ENCODE results near the gene XRCC6. TPM values are rescaled to one million over a fixed set of nuclear protein-coding genes. Genes with fewer than 3 reads are reported as not detected.
"Not testable (repeated sequence)": the region's sequence is repeated elsewhere in the genome, so short reads cannot be mapped to it uniquely, and the experiment has no call there.

The XRCC6 gene
- total RNA-seq, 2 experiments from 2014 or later, result 302 to 308 TPM

DNA sequence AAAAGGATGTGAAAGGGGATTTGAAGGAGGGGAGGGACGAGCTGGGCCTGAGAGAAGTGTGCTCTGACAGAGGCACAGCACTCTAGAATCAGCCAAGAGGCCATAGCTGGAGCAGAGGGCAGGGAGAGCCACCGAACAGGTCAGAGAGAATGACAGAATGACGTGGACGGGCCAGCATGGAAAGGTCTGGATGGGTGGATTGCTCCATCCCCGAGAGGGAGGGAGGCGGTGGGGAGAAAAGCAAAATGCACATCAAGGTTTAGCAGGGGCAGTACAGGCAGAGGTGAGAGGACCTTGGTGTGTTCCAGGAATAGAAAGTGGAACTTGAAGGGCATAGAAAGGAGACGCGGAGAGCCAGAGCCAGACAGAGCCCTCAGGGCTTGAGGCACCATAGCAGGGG is 38.4 kb upstream of the XRCC6 start:
- Mint-ChIP-seq H3K9me3 (ENCODE audit: insufficient read depth) (no peaks in the 10 kb centered on the region), H3K36me3 (ENCODE audit: low read depth) (peaks cover 16% of the 10 kb centered on the region), H3K4me1 (ENCODE audit: low read depth) (peaks cover 13% of the 10 kb centered on the region), H3K27ac (peak overlapping the region; percentile 5), H3K4me3 (no peak overlapping the region), H3K27me3 (ENCODE audit: low read depth) (no peaks in the 10 kb centered on the region)
- ATAC-seq (no peak), DNase-seq (no peak)
- CTCF ChIA-PET, result no interaction called here
- POLR2A ChIA-PET, result no interaction called here

DNA sequence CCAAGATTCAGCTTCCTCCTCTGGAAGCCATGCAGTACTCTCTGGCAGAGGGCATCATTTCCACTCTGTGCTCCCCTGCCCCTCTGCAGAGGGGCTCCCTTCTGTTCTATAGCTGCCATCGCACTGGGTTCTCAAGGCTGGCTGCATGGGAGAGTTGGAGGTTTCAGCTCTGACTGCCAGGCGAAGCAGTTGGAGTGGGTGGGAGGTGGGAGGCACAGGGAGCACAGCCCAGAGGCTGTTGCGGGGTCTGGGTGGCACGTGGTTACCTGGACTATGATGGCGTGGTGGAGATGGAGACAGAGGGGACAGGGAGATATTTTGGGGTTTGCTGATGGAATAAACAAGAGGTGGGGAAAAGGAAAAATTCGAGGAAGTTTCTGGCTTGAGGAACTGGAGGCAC is 36.2 kb upstream of the XRCC6 start:
- DNase-seq (no peak), ATAC-seq (no peak)
- ChIA-PET CTCF (interaction anchor here (1.1 kb wide), 1 partner anchor 20 kb away, joined by 3 read pairs; no protein-coding TSS in a partner anchor), POLR2A (no interaction called here)
- Mint-ChIP-seq H3K27ac (no peak overlapping the region), H3K9me3 (ENCODE audit: insufficient read depth) (no peaks in the 10 kb centered on the region), H3K27me3 (ENCODE audit: low read depth) (no peaks in the 10 kb centered on the region), H3K4me3 (no peak overlapping the region), H3K4me1 (ENCODE audit: low read depth) (peaks cover 24% of the 10 kb centered on the region), H3K36me3 (ENCODE audit: low read depth) (peaks cover 10% of the 10 kb centered on the region)

DNA sequence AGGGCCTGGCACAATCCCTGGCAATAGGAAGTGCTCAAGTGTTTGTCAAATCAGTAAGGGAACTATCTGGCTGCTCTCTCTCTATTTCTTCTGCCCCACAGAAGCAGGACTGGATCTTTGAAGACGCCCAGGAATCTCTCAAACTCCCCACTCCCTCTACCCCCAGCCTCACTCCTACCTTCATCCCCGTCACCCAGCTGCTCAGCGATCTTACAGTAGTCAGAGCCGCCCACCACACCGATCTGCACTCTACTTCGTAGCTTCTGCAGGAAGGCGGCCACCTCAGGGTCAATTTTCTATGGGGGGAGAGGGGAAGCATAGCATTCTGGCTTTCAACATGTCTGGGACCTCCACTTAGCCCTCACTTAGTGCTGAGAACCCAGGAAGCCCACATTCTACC is 35.2 kb upstream of the XRCC6 start:
- H3K36me3 Mint-ChIP-seq (ENCODE audit: low read depth), result peaks cover 10% of the 10 kb centered on the region
- ChIA-PET CTCF (no interaction called here), POLR2A (no interaction called here)
- H3K27me3 Mint-ChIP-seq (ENCODE audit: low read depth), result no peaks in the 10 kb centered on the region
- ATAC-seq, result no peak
- H3K9me3 Mint-ChIP-seq (ENCODE audit: insufficient read depth), result no peaks in the 10 kb centered on the region
- no peak overlapping the region for H3K27ac Mint-ChIP-seq
- H3K4me1 Mint-ChIP-seq (ENCODE audit: low read depth), result peaks cover 22% of the 10 kb centered on the region
- DNase-seq, result no peak
- no peak overlapping the region for H3K4me3 Mint-ChIP-seq

DNA sequence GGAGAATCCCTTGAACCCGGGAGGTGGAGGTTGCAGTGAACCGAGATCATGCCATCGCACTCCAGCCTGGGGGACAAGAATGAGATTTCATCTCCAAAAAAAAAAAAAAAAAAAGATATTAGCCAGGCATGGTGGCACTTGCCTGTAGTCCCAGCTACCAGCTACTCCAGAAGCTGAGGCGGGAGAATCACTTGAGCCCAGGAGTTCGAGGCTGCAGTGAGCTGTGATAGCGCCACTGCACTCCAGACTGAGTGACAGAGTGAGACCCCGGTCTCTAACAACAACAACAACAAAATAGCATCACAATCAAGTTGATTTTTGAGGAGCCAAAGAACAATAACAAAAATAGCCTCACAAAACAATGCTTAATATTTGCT is 33.8 kb upstream of the XRCC6 start:
- Mint-ChIP-seq H3K4me1 (ENCODE audit: low read depth) (peaks cover 24% of the 10 kb centered on the region), H3K9me3 (ENCODE audit: insufficient read depth) (no peaks in the 10 kb centered on the region), H3K36me3 (ENCODE audit: low read depth) (peaks cover 10% of the 10 kb centered on the region), H3K27me3 (ENCODE audit: low read depth) (no peaks in the 10 kb centered on the region), H3K4me3 (peak overlapping the region; percentile 34), H3K27ac (no peak overlapping the region)
- CTCF ChIA-PET, result no interaction called here
- ATAC-seq (no peak), DNase-seq (no peak)
- POLR2A ChIA-PET, result interaction anchor here (0.6 kb wide), 1 partner anchor 22 kb away, joined by 3 read pairs; no protein-coding TSS in a partner anchor

DNA sequence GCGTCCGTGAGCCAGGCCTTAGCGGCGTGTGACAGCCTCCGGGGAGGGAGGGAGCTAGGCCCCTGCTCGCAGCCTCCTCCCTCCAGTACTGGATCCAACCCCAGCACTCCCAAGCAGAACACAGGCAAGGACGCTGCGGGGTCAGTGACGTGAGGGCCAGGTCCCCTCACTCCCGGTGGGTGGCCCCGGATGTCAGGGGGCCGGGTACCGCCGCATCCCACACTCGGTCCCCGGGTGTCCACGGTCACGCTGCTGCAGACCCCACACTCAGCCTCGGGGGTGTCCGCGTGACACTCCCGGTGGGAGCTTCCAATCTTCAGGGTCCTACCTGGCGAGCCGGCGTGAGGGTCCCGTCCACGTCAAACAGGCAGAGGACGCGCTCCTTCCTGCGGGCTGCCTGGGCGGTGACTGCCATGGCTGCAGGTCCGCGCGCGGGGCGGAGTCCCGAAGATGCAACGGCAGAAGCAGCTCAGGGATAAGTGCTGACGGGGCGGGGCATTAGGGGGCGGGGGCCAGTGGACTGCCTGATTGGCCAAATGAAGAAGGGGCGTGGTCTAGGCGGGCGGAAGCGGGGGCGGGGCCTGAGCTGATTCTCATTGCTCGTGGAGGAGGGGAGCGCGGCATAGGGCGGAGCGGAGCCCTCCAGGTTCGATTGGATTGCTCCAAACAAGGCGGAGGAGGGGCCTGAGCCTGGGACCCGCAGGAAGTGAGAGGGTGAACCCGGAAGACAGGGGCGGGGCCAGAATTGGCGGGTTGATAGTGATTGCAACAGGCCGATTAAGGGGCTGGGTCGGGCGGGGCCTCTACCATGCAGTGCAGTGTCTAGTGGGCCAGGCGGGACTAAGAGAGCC is 31.5 kb upstream of the XRCC6 start, which contains the start of gene PMM1:
PMM1 (minus strand) TSS at position 450 of the 851 bp plus-strand sequence; CDS start at position 415, 35 bp downstream.
- Mint-ChIP-seq H3K4me3 (peak within 1 kb of the TSS; percentile 94), H3K36me3 (ENCODE audit: low read depth) (peaks cover 2% of the 10 kb centered on the region), H3K27me3 (ENCODE audit: low read depth) (no peaks in the 10 kb centered on the region), H3K27ac (peak within 1 kb of the TSS; percentile 96), H3K4me1 (ENCODE audit: low read depth) (peaks cover 20% of the 10 kb centered on the region), H3K9me3 (ENCODE audit: insufficient read depth) (no peaks in the 10 kb centered on the region)
- CTCF ChIA-PET, result interaction anchor here (0.9 to 2.6 kb wide), 12 partner anchors 10 to 336 kb away, joined by 3 to 14 read pairs (median 4); partner anchors contain the start of gene POLR3H
- POLR2A ChIA-PET, result interaction anchor here (0.6 to 3.1 kb wide), 27 partner anchors 8 to 359 kb away, joined by 3 to 44 read pairs (median 4); partner anchors contain the start of genes ACO2, DESI1, PHF5A and POLR3H
- DNase-seq (peak; percentile 100), ATAC-seq (peak; percentile 98)

DNA sequence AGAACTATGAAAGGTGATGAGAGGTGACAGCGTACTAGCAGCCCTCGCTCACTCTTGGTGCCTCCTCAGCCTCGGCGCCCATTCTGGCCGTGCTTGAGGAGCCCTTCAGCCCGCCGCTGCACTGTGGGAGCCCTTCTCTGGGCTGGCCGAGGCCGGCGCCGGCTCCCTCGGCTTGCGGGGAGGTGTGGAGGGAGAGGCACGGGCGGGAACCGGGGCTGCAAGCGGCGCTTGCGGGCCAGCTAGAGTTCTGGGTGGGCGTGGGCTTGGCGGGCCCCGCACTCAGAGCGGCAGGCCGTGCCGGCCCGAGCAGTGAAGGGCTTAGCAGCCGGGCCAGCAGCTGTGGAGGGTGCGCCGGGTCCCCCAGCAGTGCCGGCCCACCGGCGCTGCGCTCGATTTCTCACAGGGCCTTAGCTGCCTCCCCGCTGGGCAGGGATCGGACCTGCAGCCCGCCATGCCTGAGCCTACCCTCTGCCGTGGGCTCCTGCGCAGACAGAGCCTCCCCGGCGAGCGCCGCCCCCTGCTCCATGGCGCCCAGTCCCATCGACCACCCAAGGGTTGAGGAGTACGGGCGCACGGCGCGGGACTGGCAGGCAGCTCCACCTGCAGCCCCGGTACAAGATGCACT is 27.6 kb upstream of the XRCC6 start:
- DNase-seq; POLR2A ChIA-PET; H3K27ac Mint-ChIP-seq; H3K27me3 Mint-ChIP-seq (ENCODE audit: low read depth); ATAC-seq; H3K9me3 Mint-ChIP-seq (ENCODE audit: insufficient read depth); H3K4me3 Mint-ChIP-seq; H3K36me3 Mint-ChIP-seq (ENCODE audit: low read depth): not testable (repeated sequence)
- CTCF ChIA-PET, result interaction anchor here (1.4 to 1.6 kb wide), 2 partner anchors 17 to 73 kb away, joined by 3 read pairs; no protein-coding TSS in a partner anchor
- peaks cover 18% of the 10 kb centered on the region for H3K4me1 Mint-ChIP-seq (ENCODE audit: low read depth)

DNA sequence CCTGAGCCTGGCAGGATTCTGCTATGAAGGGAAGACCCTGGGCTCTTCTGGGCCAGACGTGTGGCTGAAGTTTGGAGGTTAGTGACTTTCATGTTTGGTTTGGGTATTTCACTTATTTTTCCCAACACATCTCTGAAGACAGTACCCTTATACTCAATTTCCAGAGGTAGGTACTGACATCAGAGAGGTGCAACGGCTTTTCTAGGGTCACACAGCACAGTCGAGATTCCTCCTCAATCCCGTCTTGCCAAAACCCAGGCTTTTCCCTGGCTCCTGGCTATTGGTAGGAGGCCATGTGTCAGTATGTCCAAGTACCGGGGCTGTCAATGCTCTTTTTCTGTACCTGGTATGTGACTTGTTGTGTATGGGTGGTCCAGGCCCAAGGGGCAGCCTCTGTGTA is 25.4 kb upstream of the XRCC6 start:
- no peaks in the 10 kb centered on the region for H3K9me3 Mint-ChIP-seq (ENCODE audit: insufficient read depth)
- no peak for ATAC-seq
- ChIA-PET POLR2A (no interaction called here), CTCF (interaction anchor here (1.2 kb wide), 1 partner anchor 15 kb away, joined by 4 read pairs; no protein-coding TSS in a partner anchor)
- no peak for DNase-seq
- H3K27ac Mint-ChIP-seq, result no peak overlapping the region
- H3K27me3 Mint-ChIP-seq (ENCODE audit: low read depth), result no peaks in the 10 kb centered on the region
- no peak overlapping the region for H3K4me3 Mint-ChIP-seq
- H3K36me3 Mint-ChIP-seq (ENCODE audit: low read depth), result peaks cover 13% of the 10 kb centered on the region
- H3K4me1 Mint-ChIP-seq (ENCODE audit: low read depth), result peaks cover 14% of the 10 kb centered on the region

DNA sequence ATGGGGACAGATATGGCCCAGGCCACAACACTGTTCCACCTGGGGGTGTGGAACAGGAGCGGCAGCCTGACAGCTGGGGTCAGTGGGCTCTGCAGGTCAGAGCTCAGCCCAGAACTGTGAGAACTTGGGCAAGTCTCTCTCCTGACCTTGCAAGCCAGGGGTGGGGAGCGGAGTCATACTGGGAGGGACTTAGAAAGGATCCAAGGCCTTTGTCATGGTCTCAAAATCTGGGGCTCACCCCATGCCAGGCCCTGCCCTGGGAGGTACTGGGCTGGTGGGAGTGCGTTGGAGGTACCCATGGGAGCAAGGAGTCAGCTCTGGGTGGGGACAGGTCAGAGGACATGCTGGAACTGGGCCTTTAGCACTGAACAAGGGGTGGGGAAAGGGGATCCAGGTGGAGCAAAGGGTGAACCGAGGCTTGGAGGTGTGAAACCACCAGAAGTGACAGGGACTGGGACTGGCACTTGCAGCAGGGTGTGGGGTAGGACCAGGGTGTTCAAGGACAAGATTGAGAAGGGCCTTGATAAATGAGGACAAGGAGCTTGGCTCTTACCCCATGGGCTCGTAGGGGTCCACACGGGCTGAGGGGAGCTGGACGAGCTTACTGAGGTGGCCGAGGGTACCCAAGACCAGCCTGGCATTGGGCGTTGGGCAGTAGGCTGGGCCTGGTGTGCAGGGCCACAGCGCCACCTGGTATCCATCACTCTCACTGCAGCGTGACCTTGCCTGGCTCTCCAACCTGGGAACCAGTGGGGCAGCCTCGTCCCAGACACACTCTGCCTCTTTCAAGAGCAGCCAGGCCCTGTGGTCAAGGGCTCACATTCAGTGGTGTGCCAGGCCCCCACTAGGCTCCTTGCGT is 24.1 kb upstream of the XRCC6 start:
- ATAC-seq (peak; percentile 78), DNase-seq (peak; percentile 55)
- POLR2A ChIA-PET, result interaction anchor here (0.9 kb wide), 1 partner anchor 8 kb away, joined by 3 read pairs; the partner anchor contains the start of gene PMM1
- H3K27ac Mint-ChIP-seq, result no peak overlapping the region
- H3K36me3 Mint-ChIP-seq (ENCODE audit: low read depth), result peaks cover 21% of the 10 kb centered on the region
- H3K27me3 Mint-ChIP-seq (ENCODE audit: low read depth), result no peaks in the 10 kb centered on the region
- H3K4me1 Mint-ChIP-seq (ENCODE audit: low read depth), result peaks cover 12% of the 10 kb centered on the region
- no peaks in the 10 kb centered on the region for H3K9me3 Mint-ChIP-seq (ENCODE audit: insufficient read depth)
- CTCF ChIA-PET, result interaction anchor here (0.6 to 2.2 kb wide), 18 partner anchors 8 to 216 kb away, joined by 3 to 7 read pairs (median 4); partner anchors contain the start of genes DESI1 and TEF
- H3K4me3 Mint-ChIP-seq, result no peak overlapping the region

DNA sequence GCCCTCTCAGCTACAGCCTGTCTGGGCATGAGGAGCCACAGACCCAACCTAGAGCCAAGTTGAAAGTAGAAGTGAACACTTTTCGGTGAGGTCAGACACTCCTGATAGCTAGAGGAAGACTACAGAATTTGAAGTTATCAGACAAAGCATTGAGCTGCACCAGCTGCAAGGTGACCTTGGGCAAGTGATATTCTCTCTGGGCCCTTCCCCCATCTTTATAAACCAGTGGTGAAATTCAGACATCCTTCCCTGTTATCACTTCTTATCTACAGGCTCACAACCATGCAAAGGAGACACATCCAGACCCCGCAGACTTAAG is 23.5 kb upstream of the XRCC6 start:
- DNase-seq, result no peak
- no peaks in the 10 kb centered on the region for H3K9me3 Mint-ChIP-seq (ENCODE audit: insufficient read depth)
- CTCF ChIA-PET, result interaction anchor here (1.0 to 2.2 kb wide), 12 partner anchors 21 to 216 kb away, joined by 3 to 7 read pairs (median 4); partner anchors contain the start of genes DESI1, POLR3H and TEF
- peaks cover 3% of the 10 kb centered on the region for H3K27me3 Mint-ChIP-seq (ENCODE audit: low read depth)
- H3K36me3 Mint-ChIP-seq (ENCODE audit: low read depth), result peaks cover 27% of the 10 kb centered on the region
- H3K4me3 Mint-ChIP-seq, result no peak overlapping the region
- ATAC-seq, result no peak
- no peak overlapping the region for H3K27ac Mint-ChIP-seq
- H3K4me1 Mint-ChIP-seq (ENCODE audit: low read depth), result peaks cover 15% of the 10 kb centered on the region
- POLR2A ChIA-PET, result interaction anchor here (0.9 to 1.2 kb wide), 2 partner anchors 9 to 22 kb away, joined by 3 read pairs; partner anchors contain the start of gene PMM1

DNA sequence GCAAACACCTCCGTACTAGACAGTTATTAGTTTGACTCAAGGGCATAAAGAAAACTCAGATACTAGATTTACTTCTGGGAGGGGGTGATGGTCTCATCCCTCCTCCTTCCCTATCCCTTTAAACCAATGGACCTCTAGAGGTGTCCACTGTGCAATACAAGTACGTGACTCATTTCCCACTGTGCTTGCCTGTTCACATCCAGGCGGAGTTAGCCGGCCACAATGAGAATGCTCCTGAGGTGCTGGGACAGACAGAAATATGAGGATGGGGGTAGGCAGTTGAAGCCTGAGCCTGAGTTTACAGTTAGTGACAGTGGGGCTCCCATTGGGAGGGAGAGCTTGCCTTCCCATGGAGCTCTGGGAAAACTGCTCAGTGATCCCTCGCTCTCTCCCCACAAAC is 23.0 kb upstream of the XRCC6 start:
- Mint-ChIP-seq H3K4me3 (no peak overlapping the region), H3K36me3 (ENCODE audit: low read depth) (peaks cover 32% of the 10 kb centered on the region), H3K4me1 (ENCODE audit: low read depth) (peaks cover 20% of the 10 kb centered on the region), H3K27ac (no peak overlapping the region), H3K27me3 (ENCODE audit: low read depth) (peaks cover 3% of the 10 kb centered on the region), H3K9me3 (ENCODE audit: insufficient read depth) (no peaks in the 10 kb centered on the region)
- ATAC-seq (no peak), DNase-seq (no peak)
- CTCF ChIA-PET, result interaction anchor here (1.0 to 2.2 kb wide), 12 partner anchors 10 to 217 kb away, joined by 3 to 7 read pairs (median 4); partner anchors contain the start of genes DESI1, POLR3H and TEF
- POLR2A ChIA-PET, result interaction anchor here (0.9 to 1.2 kb wide), 2 partner anchors 9 to 23 kb away, joined by 3 read pairs; partner anchors contain the start of gene PMM1
